Activated CD4-positive, alpha-beta T cell treated with anti-CD3 and anti-CD28 coated beads, Interleukin-2, Interleukin-6, amounts not matched to agents 100 ng/mL and 50 ng/mL, durations not matched to agents 16 hours and 8 hours (primary cell): ENCODE results near the gene FOXA1.

ENCODE experiments used
- DNase-seq: peaks from one replicate; pipeline ENCODE4 v3.0.0-alpha.2; 2020

The FOXA1 gene

GRCh38 chr14:37601865-37602264 lies 6.8 kb upstream of the FOXA1 start:
- DNase-seq = no peak

DNA sequence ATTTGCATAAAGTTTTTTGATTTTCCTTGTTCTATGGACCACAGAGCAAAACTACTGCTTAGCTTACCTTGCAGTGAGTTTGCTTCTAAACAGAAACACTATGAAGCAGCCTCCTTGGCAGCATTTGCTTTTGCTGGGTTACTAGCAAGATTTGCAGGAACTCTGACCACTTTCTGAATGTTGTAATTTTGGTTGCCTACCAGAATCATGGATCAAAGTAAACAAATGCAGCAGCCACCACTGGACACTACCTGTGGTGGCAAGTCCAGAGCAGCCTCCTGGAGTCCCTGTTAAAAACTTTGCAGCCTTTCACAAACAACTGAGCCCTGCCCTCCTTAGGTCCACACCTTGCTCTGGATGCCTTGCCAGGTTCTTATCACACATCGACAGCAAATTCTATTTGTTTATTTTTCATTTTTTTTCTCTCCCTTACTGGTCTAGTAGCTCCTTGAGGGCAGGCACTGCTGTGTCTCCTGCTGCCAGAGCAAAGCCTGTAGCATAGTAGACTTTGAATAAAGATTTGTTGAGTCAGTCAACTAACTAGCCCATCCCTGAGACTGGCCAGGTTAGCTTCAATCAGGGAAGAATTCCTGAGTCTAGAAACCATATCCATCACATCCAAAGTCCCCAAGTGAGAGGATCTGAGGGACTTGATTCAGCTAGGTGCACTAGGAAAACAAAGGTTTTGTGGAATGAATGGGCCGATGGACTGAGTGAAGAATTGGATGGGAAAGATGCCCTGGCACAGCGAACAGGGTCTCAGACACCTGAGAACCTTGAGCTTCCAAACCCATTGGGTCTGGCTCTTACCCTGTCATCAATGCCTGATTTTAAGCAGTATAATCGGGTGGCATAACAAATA lies 6.1 kb upstream of the FOXA1 start:
- no peak for DNase-seq

DNA sequence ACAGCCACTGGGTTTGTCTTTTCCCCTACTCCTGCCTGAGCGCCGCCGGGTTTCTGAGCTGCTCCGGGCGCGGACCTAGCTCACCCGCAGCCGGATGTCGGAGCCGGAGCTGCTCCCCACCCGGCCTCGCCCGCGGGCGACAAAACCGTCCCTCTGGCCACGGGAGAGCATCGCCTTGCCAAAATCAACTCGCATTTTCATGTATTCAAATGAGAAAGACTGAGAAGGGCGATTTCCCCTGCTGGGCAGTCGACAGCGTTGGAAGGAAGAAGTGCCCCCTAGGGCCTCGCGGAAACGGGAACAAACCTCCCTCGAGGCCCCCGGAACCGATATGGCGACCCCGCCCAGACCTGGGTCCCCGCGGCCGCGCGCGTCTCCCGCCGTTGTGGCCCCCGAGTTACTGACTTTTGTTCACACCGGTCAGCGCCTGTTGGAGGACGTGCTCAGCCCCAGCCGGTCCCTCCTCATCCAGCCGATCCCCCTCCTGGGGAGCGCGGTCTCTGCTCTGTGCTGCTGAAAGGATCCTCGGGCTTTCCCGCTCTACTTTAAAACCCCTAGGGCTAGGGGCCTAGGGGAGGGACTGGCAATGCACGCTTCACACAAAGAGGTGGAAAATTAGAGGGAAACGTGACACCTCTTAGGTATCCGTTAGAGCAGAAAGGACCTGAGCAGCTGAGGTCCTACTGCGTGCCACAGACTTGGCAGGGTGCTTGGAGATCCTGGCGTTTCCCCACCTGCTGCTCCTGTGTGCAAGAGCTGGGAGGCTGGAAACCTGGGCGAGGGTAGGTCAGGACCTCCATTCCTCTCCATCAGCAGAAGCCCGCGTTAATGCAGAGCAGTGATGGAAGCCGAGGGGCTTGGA lies 4.7 kb upstream of the FOXA1 start:
- no peak for DNase-seq

DNA sequence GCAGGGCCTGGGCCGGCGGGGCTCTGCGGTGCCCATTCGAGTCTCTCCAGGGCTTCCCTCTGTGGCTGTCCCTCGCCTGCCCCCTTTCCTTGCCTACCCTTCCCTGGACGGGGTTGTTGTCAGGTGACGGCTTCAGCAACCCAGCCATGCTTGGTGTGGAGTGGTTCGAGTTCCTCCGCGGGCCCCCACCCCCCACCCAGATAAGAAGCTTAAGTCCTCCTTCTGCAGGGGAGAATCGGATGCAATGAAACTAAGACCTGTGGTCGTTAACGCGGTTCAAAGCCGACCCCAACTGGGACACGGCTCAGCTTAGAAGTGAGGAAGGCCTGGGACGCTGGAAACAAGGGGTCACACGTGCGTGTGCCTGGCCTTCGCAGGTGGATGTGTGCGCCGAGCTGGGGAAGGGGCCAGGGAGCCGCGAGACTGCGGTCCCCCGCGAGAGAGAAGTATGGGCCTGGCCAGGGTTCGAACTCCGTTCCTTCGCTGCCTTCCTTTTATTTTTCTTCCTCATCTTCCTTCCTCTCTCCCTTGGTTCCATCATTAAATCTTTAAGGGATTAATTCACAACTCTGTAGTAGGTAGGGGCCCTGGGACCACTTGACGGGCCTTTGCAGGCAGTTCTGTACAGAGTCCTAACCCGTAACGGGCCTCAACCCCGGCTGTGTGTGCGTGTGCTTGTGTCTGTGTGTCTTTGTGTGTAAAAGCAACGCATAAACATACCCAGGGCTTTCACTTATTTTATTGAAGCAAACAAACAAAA lies 3.9 kb upstream of the FOXA1 start:
- DNase-seq = no peak

DNA sequence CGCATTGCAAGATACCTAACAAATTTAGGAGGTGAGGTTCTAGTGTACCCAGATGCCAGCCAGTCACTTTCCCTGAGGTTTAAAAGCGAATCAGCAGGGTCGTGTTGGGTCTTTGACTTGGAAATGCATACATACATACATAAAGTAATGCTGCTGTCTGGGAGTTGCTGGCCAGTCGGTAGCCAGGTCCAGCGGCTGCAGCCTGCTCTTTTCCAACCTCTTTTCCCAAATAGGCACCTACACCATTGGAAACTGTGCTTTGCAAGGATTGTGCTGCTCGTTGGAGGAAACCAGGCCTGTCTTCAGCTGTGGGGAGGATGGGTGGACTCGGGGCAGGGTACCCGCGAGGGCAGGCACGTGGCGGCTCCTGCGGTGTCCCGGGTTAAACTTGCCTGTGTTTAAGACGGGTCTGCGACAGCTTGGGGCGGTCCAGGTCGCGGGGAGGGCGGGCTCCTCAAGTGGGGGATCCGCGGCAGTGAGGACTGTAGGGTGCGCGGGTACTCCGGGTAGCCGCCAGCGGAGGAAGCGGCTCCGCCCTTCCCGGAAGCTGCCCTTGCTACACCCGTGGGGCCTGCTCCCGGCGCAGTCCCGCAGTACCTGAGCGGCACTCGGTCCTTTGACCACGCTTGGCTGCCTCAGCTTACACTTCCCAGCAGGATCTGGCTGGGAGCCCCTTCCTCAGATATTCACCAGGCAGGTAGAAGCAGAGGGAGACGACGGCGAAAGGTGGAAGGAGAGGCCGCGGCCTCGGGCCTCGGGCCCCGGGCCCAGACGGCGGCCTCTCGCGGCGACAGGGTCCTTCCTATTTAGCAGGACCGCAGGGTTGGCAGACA lies 3.1 kb upstream of the FOXA1 start:
- no peak for DNase-seq

- no peak for DNase-seq
Observed at GRCh38 chr14:37597538-37597913, 2.5 kb upstream of the FOXA1 start.

DNA sequence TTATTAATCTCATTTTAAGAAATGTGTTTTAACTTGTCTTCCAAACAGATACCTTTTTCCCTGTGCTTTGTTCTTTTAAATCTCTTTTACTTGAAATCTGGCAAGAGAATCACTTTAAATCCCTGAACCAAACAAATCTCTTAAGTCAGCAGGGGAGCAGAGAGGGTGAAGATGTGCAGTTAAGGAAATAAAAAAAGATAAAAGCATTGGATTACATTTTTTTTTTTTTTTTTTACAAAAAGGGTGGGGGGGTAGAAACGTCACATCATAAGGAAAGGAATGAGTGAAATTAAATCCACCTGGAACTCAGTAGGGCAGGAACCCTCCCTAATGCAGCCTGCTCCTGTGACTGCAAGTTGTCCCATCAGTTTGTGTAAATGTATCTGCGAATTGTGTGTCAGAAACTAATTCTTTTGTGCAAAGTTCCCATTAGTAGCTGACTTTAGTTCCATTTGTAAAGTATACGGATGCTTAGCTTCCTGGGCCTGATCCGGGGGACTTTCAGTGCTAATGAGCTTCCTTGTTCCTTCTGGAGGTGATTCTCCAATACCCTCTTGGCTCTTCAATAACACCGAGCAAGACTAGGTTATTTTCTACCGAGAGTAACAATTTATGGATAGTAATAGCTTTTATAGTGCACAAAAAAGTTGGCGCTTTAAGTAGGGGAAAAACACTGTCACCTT lies 1.9 kb upstream of the FOXA1 start:
- no peak for DNase-seq

DNA sequence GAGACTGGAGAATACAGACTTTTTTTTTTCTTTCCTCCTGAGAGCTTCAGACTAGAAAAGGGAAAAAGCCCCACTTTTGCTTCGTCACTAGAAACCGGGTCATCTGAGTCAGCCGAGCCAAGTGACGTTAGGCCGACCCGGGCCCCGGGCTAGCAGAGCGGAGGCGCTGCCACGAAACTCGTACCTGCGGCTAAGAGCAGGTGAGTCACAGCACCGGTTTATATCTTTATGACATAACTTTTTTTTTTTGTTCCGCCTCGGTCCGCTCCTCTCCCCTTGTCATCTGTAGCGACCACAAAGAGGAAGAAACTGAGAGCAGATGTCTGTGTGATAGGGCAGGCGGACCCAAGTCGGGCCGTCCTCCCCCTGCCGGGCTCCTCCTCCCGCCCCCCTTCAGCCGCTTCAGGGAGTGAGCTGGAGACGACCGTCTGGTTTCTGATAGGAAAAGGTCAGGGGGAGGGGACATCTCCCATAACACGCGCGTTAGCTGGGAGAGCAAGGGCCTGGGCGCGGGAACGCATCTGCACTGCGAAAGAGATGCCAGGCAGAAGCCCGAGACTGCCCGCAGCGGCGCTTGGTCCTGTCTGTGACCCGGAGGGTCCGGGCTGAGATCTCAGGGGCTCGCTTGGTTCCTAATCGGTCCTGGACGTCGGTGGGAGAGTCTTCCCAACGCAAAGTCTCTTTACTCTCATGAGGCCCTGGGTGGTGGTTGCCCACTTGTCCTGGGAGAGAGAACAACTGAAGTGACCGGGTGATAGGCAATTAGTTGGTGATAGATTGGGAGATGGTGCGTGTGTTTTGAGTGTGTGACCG lies 966 bp upstream of the FOXA1 start:
- DNase-seq = peak; percentile 77

DNA sequence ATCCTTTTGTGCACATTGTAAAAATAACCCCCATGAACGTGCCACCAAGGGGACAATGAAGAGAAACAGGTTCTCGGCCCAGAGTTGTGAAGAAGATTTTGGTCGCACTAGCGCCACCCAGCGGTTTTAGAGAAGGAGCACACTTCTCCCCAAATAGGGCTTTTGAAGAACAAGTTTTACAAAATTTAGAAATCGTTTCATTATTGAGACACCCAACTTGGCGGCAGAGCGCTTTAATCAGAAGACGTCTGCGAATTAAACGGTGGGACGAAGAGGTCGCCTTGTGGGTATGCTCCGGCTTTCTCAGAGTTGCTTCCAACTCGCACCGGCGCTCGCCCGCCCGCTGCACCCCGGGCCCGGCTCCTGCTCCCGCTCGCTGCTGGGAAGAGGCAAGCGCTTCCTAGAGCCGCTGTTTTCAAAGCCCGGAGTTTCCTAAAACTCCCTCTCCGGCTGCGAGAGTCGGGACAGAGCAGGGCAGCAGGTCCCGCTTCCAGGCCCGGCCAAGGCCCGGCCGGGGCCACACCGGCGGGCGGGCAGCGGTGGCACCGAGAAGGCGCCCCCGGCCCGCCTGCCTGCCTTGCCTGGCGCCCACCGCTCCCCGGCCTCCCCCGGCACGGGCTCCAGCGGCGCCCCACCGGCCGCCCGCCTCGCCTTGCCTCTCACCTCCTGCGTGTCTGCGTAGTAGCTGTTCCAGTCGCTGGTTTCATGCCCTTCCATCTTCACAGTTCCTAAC lies 645 bp downstream of the FOXA1 start:
- DNase-seq = peak; percentile 70

DNA sequence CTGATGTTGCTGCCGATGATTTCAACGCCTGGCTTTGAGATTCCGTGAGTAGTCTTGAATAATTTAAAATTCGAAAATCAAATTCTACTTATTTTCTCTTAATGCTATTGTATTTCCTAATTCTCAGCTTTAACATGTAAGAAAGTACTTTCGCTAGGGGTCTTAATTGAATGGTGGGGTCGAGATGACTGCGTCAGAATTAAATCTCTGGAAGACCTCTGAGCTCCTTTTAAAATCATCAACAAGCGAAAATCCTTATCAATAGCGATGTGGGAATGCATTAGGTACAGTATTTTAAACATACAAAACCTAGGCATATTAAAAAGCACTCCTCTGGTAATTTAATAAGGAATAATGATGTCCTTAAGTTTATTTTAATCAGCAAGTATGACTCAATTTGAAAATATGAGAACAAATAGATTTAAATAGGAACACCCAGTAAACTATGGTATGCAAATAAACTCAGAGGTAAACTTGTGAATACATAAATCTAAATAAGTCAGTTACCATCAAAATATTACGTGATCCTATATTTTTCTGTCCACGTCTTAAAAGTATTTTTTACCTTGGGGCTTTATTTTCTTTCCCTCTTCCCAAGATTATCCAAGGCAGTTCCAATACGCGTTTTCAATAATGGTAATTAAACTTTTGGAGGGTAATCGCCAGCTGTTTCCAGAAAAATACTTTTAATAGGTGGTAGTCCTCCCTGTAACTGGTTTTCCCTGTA lies 1.4 kb downstream of the FOXA1 start:
- DNase-seq = no peak

DNA sequence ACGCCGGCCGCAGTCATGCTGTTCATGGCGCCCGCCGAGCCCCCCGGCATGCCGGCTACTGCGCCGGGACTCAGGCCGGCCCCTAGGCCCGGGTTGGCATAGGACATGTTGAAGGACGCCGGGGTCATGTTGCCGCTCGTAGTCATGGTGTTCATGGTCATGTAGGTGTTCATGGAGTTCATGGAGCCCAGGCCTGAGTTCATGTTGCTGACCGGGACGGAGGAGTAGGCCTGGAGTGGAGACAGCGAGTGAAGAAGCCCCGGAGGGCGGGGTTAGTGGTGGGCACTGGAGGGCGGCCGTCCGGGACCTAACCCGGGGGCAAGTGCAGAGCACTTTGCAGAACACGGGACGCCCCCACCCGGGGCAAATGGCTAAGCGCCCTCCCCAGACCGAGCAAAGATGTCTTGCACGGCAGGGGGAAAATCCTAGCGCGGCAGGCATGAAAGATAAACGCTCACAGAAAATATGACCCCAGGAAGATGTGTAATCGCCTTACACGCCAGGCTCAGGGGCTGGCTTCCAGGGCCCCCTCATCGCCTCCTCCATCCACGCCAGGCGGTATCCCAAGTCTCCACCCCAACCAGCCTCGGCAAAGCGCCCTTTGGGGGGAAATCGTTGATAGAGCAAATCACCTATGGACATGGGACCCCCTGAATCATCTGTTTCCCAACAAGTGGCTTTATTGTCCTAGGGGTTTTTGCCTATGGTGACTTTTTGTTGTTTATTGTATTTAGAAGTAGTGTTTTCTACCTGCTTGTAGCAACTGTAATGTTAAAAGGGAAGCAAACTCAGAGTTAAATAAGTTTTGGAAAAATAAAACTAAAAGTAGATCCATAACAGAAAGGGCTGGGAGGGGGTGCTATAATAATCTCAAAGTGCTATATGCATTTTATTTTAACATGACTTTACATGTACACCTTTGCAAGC lies 2.3 kb downstream of the FOXA1 start:
- DNase-seq = no peak

DNA sequence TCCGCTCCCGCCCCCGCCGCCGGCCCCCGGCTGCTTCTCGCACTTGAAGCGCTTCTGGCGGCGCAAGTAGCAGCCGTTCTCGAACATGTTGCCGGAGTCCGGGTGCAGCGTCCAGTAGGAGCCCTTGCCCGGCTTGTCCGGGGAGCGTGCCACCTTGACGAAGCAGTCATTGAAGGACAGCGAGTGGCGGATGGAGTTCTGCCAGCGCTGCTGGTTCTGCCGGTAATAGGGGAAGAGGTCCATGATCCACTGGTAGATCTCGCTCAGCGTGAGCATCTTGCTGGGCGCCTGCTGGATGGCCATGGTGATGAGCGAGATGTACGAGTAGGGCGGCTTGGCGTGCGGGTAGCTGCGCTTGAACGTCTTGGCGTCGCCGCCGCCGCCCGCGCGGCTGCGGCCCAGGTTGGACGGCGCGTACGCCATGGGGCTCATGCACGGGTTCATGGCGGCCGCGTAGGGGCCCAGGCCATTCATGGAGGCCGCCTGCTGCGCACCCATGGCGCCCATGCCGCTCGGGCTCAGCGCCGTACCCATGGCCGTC lies 3.0 kb downstream of the FOXA1 start:
- no peak for DNase-seq

DNA sequence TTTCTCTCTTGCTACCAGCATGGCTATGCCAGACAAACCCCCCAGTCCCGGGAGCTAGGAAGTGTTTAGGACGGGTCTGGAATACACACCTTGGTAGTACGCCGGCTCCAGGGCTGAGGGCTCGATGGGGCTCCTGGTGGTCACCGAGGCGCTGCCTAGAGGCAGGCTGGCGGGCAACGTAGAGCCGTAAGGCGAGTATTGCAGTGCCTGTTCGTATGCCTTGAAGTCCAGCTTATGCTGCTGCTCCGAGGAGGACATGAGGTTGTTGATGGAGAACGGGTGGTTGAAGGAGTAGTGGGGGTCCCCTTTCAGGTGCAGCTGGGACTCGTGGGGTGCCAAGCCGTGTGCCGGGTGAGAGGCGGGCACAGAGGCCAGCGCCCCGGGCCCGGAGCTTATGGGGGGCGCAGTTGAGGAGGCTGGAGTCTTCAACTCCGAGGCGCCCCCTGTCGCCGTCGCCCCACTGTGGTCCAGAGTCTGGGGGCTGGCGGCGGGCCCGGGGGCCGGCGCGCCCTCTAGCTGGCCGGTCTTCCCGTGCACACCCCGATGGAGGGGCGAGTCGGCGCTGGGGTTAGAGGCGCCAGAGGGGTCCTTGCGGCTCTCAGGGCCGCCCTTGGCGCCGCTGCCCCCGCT lies 3.6 kb downstream of the FOXA1 start:
- no peak for DNase-seq

GRCh38 chr14:37590428-37591139 lies 4.5 kb downstream of the FOXA1 start:
- no peak for DNase-seq

DNA sequence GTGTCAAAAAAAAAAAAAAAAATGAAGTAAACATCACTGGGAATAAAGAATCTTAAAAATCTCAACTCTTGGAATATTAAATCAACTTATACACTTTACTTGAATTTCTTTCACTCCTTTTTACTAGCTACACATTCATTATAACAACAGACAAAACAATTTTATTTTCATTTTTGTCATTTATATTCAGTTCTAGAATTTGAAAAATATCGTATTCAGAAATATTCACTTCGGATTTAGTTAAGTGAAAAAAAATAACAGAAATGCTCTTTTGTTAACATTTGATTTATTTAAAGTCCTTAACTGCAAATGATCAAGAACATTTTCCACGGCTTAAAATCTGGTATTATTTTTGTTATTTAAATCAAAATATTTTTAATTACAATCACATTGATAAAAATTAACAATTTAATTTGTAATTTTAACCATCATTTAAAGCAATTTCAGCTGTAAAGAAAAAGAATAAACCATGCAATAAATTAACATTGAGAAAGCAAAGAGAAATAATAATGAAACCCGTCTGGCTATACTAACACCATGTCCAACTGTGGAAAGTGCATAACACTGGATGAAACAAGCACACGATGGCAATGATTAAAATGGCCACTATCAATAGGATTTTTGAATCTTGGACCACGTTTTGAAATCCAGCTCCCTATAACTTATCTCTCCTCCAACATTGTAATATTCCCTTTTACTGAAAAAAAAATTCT lies 5.2 kb downstream of the FOXA1 start:
- no peak for DNase-seq
